Measurements from ENCODE around the gene LRIG1.

DNA sequence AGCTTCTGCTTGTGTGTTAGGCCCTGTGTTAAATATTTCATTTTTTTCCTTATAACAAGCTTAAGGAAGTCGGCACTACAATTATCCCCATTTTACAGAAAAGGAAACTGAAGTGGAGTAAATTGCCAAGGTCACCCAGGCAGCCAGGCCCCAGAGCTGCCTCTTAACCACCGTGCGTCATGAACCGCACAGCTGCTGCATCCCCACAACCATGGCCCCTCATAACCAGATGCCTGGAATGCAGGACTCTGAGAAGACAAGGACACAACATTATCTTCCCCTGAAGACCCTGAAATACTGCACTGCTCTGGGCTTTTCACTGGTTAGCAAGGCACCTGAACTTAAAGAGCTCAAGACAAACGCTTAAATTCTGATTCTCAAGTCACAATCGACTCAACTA, 14.6 kb downstream of the LRIG1 start:
- TF ChIP-seq, protein P1, sequence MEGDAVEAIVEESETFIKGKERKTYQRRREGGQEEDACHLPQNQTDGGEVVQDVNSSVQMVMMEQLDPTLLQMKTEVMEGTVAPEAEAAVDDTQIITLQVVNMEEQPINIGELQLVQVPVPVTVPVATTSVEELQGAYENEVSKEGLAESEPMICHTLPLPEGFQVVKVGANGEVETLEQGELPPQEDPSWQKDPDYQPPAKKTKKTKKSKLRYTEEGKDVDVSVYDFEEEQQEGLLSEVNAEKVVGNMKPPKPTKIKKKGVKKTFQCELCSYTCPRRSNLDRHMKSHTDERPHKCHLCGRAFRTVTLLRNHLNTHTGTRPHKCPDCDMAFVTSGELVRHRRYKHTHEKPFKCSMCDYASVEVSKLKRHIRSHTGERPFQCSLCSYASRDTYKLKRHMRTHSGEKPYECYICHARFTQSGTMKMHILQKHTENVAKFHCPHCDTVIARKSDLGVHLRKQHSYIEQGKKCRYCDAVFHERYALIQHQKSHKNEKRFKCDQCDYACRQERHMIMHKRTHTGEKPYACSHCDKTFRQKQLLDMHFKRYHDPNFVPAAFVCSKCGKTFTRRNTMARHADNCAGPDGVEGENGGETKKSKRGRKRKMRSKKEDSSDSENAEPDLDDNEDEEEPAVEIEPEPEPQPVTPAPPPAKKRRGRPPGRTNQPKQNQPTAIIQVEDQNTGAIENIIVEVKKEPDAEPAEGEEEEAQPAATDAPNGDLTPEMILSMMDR (conservative IDR thresholded peaks at IDR 0.05; ENCODE audit: low read depth, low read length), result no peak
- TF ChIP-seq EZH2 (IDR thresholded peaks at IDR 0.05; ENCODE audit: low read length, unreplicated experiment), result no peak
- TF ChIP-seq EZH2phosphoT487 (IDR thresholded peaks at IDR 0.05; ENCODE audit: borderline replicate concordance, low read length), result no peak

All from PC-3 (cell line).